Brain microvascular endothelial cell (primary cell): ENCODE measurements around the gene THSD4.
"Not testable (repeated sequence)": the region's sequence is repeated elsewhere in the genome, so short reads cannot be mapped to it uniquely, and the experiment has no call there.

Experiments
- DNase-seq: peaks from one replicate; pipeline ENCODE4 v3.0.0-alpha.2; 2020
- H3K27ac ChIP-seq: fragments of 250-450 bp; sonication (Bioruptor Pico); 2 replicates; pipeline ENCODE4 v1.5.1; 2020; ENCODE audit warnings: mild to moderate bottlenecking, moderate library complexity
- H3K27me3 ChIP-seq: fragments of 250-450 bp; sonication (Bioruptor Pico); replicated peaks from 2 replicates; pipeline ENCODE4 v1.5.1; 2020; ENCODE audit warnings: mild to moderate bottlenecking
- H3K36me3 ChIP-seq: fragments of 250-450 bp; sonication (Bioruptor Pico); replicated peaks from 2 replicates; pipeline ENCODE4 v1.5.1; 2020; ENCODE audit warnings: mild to moderate bottlenecking
- H3K4me3 ChIP-seq: 2 replicates; pipeline ENCODE4 v1.5.1; 2011; ENCODE audit warnings: low read depth, mild to moderate bottlenecking, control low read depth, low read length, moderate library complexity
- CTCF ChIP-seq: IDR thresholded peaks from 2 replicates; pipeline ENCODE4 v1.5.1; 2011; ENCODE audit warnings: low read depth, mild to moderate bottlenecking, moderate library complexity, low read length, control low read depth, inconsistent platforms; ENCODE audit errors: missing control alignments
- in situ Hi-C: cut with HindIII; loops from 2 replicates; pipeline ENCODE4 v1.10.0; 2017; ENCODE audit warnings: low sequenced_read_pairs, low pct_ligation_motif_present

THSD4 gene

GRCh38 chr15:71397377-71397776 lies 282.1 kb downstream of the THSD4 start:
- Histone ChIP-seq H3K4me3 (no peak overlapping the region), H3K27ac (no peak overlapping the region), H3K27me3 (no peaks in the 10 kb centered on the region), H3K36me3 (no peaks in the 10 kb centered on the region)
- no peak for TF ChIP-seq CTCF
- in situ Hi-C loops = no loop called here
- no peak for DNase-seq

GRCh38 chr15:71400294-71400693 lies 285.0 kb downstream of the THSD4 start:
- Histone ChIP-seq H3K36me3 (no peaks in the 10 kb centered on the region), H3K27ac (no peak overlapping the region), H3K4me3 (no peak overlapping the region), H3K27me3 (no peaks in the 10 kb centered on the region)
- DNase-seq = no peak
- TF ChIP-seq CTCF = no peak
- in situ Hi-C loops = no loop called here

- H3K36me3 ChIP-seq, H3K4me3 ChIP-seq, H3K27ac ChIP-seq, DNase-seq, in situ Hi-C loops, H3K27me3 ChIP-seq: not testable (repeated sequence)
Observed at GRCh38 chr15:71401728-71402127, 286.5 kb downstream of the THSD4 start.

GRCh38 chr15:71409541-71409940 lies 294.3 kb downstream of the THSD4 start:
- DNase-seq = no peak
- Histone ChIP-seq H3K36me3 (no peaks in the 10 kb centered on the region), H3K27me3 (no peaks in the 10 kb centered on the region), H3K4me3 (no peak overlapping the region), H3K27ac (no peak overlapping the region)
- in situ Hi-C loops = no loop called here
- no peak for TF ChIP-seq CTCF

- Histone ChIP-seq H3K4me3 (no peak overlapping the region), H3K36me3 (no peaks in the 10 kb centered on the region), H3K27ac (no peak overlapping the region), H3K27me3 (no peaks in the 10 kb centered on the region)
- in situ Hi-C loops = no loop called here
- no peak for DNase-seq
- no peak for TF ChIP-seq CTCF
Observed at GRCh38 chr15:71410347-71410746, 295.1 kb downstream of the THSD4 start.

- in situ Hi-C loops = no loop called here
- peak; percentile 30 for DNase-seq
- no peak overlapping the region for H3K27ac ChIP-seq
Observed at GRCh38 chr15:71411538-71412482, 296.5 kb downstream of the THSD4 start.

More at GRCh38 chr15:71411538-71412482, 296.5 kb downstream of the THSD4 start:
- peak; percentile 38 for TF ChIP-seq CTCF
- Histone ChIP-seq H3K36me3 (no peaks in the 10 kb centered on the region), H3K4me3 (no peak overlapping the region), H3K27me3 (no peaks in the 10 kb centered on the region)
